Ectodermal cell (in vitro differentiated cells): ENCODE data around the gene AMBRA1.

Experiments
- H3K27ac ChIP-seq: 2 replicates; pipeline ENCODE4 v1.7.0; 2013; ENCODE audit warnings: mild to moderate bottlenecking, low read depth, low read length; ENCODE audit not compliant: insufficient read depth, poor library complexity, severe bottlenecking
- H3K27me3 ChIP-seq: 2 replicates; pipeline ENCODE4 v1.7.0; 2013; ENCODE audit warnings: mild to moderate bottlenecking, low read length; ENCODE audit not compliant: insufficient read depth, control insufficient read depth, poor library complexity, severe bottlenecking
- H3K36me3 ChIP-seq: one replicate; pipeline ENCODE4 v1.7.0; 2013; ENCODE audit warnings: low read length; ENCODE audit not compliant: control insufficient read depth, insufficient read depth
- H3K4me1 ChIP-seq: one replicate; pipeline ENCODE4 v1.7.0; 2013; ENCODE audit warnings: low read length; ENCODE audit not compliant: control insufficient read depth, insufficient read depth
- H3K4me3 ChIP-seq: 2 replicates; pipeline ENCODE4 v1.7.0; 2013; ENCODE audit warnings: low read depth, low read length, control low read depth; ENCODE audit not compliant: insufficient read depth
- H3K9me3 ChIP-seq: 2 replicates; pipeline ENCODE4 v1.7.0; 2013; ENCODE audit warnings: mild to moderate bottlenecking, low read length, moderate library complexity; ENCODE audit not compliant: control insufficient read depth
- WGBS, 2 experiments: methylation state at CpG; one replicate each; pipeline ENCODE4 v1.1.7; 2013; ENCODE audit warnings: missing lambda C conversion rate in 2 of 2; 5-methylcytosine and 5-hydroxymethylcytosine counted together

AMBRA1 gene

GRCh38 chr11:46404476-46405017, 189.3 kb downstream of the AMBRA1 start:
- no peak overlapping the region for H3K27ac ChIP-seq
- peaks cover 4% of the 10 kb centered on the region for H3K36me3 ChIP-seq
- no peaks in the 10 kb centered on the region for H3K27me3 ChIP-seq
- H3K4me3 ChIP-seq, result no peak overlapping the region
- 90 to 91% methylated on average over 5 of the region's 5 CpGs for WGBS, 2 experiments
- no peaks in the 10 kb centered on the region for H3K9me3 ChIP-seq
- no peaks in the 10 kb centered on the region for H3K4me1 ChIP-seq

- Histone ChIP-seq H3K9me3 (no peaks in the 10 kb centered on the region), H3K27me3 (no peaks in the 10 kb centered on the region), H3K4me1 (no peaks in the 10 kb centered on the region), H3K36me3 (no peaks in the 10 kb centered on the region), H3K27ac (no peak overlapping the region), H3K4me3 (no peak overlapping the region)
- 92 to 96% methylated on average over 6 of the region's 6 CpGs for WGBS, 2 experiments
Measured at GRCh38 chr11:46402957-46403902, 190.6 kb downstream of the AMBRA1 start.

GRCh38 chr11:46397526-46397925, 196.3 kb downstream of the AMBRA1 start:
- Histone ChIP-seq H3K36me3 (peaks cover 11% of the 10 kb centered on the region), H3K4me3 (no peak overlapping the region), H3K4me1 (no peaks in the 10 kb centered on the region), H3K9me3 (no peaks in the 10 kb centered on the region), H3K27me3 (peaks cover 12% of the 10 kb centered on the region), H3K27ac (no peak overlapping the region)
- 96% methylated on average over 19 of the region's 19 CpGs for whole genome bisulfite sequencing, 2 experiments

GRCh38 chr11:46393759-46394158, 200.1 kb downstream of the AMBRA1 start:
- Histone ChIP-seq H3K36me3 (peaks cover 11% of the 10 kb centered on the region), H3K27ac (no peak overlapping the region), H3K4me1 (peaks cover 22% of the 10 kb centered on the region), H3K4me3 (no peak overlapping the region), H3K27me3 (peaks cover 49% of the 10 kb centered on the region), H3K9me3 (no peaks in the 10 kb centered on the region)
- 90 to 94% methylated on average over 4 of the region's 4 CpGs for WGBS, 2 experiments

GRCh38 chr11:46393231-46393616, 200.6 kb downstream of the AMBRA1 start:
- peaks cover 11% of the 10 kb centered on the region for H3K36me3 ChIP-seq
- H3K4me1 ChIP-seq, result peaks cover 28% of the 10 kb centered on the region
- WGBS, 2 experiments, result 65 to 69% methylated on average over 4 of the region's 4 CpGs
- H3K4me3 ChIP-seq, result peak overlapping the region; percentile 54
- peaks cover 54% of the 10 kb centered on the region for H3K27me3 ChIP-seq
- H3K9me3 ChIP-seq, result no peaks in the 10 kb centered on the region
- no peak overlapping the region for H3K27ac ChIP-seq

- 2% methylated on average over 71 of the region's 71 CpGs for WGBS, 2 experiments
- Histone ChIP-seq H3K4me1 (peaks cover 34% of the 10 kb centered on the region), H3K27me3 (peaks cover 60% of the 10 kb centered on the region), H3K36me3 (peaks cover 11% of the 10 kb centered on the region), H3K27ac (no peak overlapping the region), H3K4me3 (peak overlapping the region; percentile 54), H3K9me3 (no peaks in the 10 kb centered on the region)
Measured at GRCh38 chr11:46392421-46393230, 201.2 kb downstream of the AMBRA1 start.

- H3K27ac ChIP-seq, result no peak within 1 kb of the TSS
- peak within 1 kb of the TSS; percentile 54 for H3K4me3 ChIP-seq
- no peaks in the 10 kb centered on the region for H3K9me3 ChIP-seq
- WGBS, 2 experiments, result 1% methylated on average over 123 of the region's 123 CpGs
- H3K4me1 ChIP-seq, result peaks cover 37% of the 10 kb centered on the region
- peaks cover 69% of the 10 kb centered on the region for H3K27me3 ChIP-seq
- peaks cover 11% of the 10 kb centered on the region for H3K36me3 ChIP-seq
Measured at GRCh38 chr11:46391578-46392420, 202.0 kb downstream of the AMBRA1 start, which contains the start of gene CHRM4. Gene CHRM4, minus strand, starts transcription at chr11:46391776. Its CDS starts 5,219 bp downstream, at chr11:46386557.

GRCh38 chr11:46391186-46391577, 202.6 kb downstream of the AMBRA1 start:
- no peaks in the 10 kb centered on the region for H3K9me3 ChIP-seq
- no peak overlapping the region for H3K27ac ChIP-seq
- peaks cover 37% of the 10 kb centered on the region for H3K4me1 ChIP-seq
- H3K36me3 ChIP-seq, result peaks cover 6% of the 10 kb centered on the region
- H3K27me3 ChIP-seq, result peaks cover 74% of the 10 kb centered on the region
- 6 to 7% methylated on average over 31 of the region's 31 CpGs for WGBS, 2 experiments
- H3K4me3 ChIP-seq, result peak overlapping the region; percentile 54

- H3K36me3 ChIP-seq, result no peaks in the 10 kb centered on the region
- H3K4me1 ChIP-seq, result peaks cover 37% of the 10 kb centered on the region
- WGBS, 2 experiments, result 11 to 12% methylated on average over 49 of the region's 49 CpGs
- H3K27me3 ChIP-seq, result peaks cover 74% of the 10 kb centered on the region
- no peaks in the 10 kb centered on the region for H3K9me3 ChIP-seq
- peak overlapping the region; percentile 31 for H3K4me3 ChIP-seq
- H3K27ac ChIP-seq, result no peak overlapping the region
Measured at GRCh38 chr11:46390331-46391171, 203.3 kb downstream of the AMBRA1 start.
